GM12878 (cell line): Measurements from ENCODE around the gene LDLRAD3. TPM values are rescaled to one million over a fixed set of nuclear protein-coding genes. Genes with fewer than 3 reads are reported as not detected.

Experiments
- BACH1 ChIP-seq: fragments of 450-650 bp; IDR thresholded peaks from 2 replicates; pipeline ENCODE4 v1.6.1; 2017; ENCODE audit warnings: mild to moderate bottlenecking, borderline replicate concordance
- GABPA ChIP-seq: IDR thresholded peaks from 2 replicates; pipeline ENCODE4 v1.6.1; 2014; ENCODE audit warnings: antibody characterized with exemption, low read depth, mild to moderate bottlenecking, inconsistent platforms
- polyA plus RNA-seq, 11 experiments: library from polyadenylated mRNA; depleted of rRNA in 4 of 11; unstranded in 6 of 11; stranded (reverse) in 5 of 11; fragments of >200 nt; fragmentation: Nextera tagmentation in 4 of 11; fragmentation: Illumina TruSeq in 1 of 11; extraction: Ambion mirVana in 4 of 11; extraction: Trizol in 1 of 11; gene quantifications; 1 replicate in 1 of 11; 2 replicates in 10 of 11; pipeline versions ENCODE4 v1.2.1 to v1.2.3, GENCODE V29; 2011 to 2016; ENCODE audit warnings: inconsistent platforms in 2 of 11, missing spikeins in 2 of 11, low read depth in 1 of 11
- total RNA-seq, 4 experiments: library from RNA; depleted of rRNA in 3 of 4; stranded (reverse); fragments of >200 nt in 3 of 4; fragmentation: Illumina TruSeq in 1 of 4; extraction: Trizol in 1 of 4; gene quantifications; 2 replicates each; pipeline versions ENCODE4 v1.2.1 to v1.2.3, GENCODE V29; 2013 to 2021
- TF ChIP-seq, protein P1 (sequence below): fragments of 450-650 bp; formaldehyde crosslinking; IDR thresholded peaks from 2 replicates; pipeline ENCODE4 v1.5.0; 2022; ENCODE audit warnings: mild to moderate bottlenecking, missing genetic modification characterization
- TF ChIP-seq, protein P2 (sequence below): IDR thresholded peaks from 2 replicates; pipeline ENCODE4 v1.6.1; 2011; ENCODE audit warnings: borderline replicate concordance, low read depth, mild to moderate bottlenecking, moderate library complexity, mixed read lengths, low read length; ENCODE audit not compliant: insufficient read depth; ENCODE audit errors: extremely low read length
- TF ChIP-seq, protein P3 (sequence below): fragments of 450-650 bp; IDR thresholded peaks from 2 replicates; pipeline ENCODE4 v1.6.1; 2017; ENCODE audit warnings: mild to moderate bottlenecking, moderate library complexity

The LDLRAD3 gene
- total and polyA plus RNA-seq, 10 of the 15 experiments (the other 5 are each of a cell fraction or from before 2014, with no cell fraction given): 2.5 to 17.2 (median 10.7) TPM

DNA sequence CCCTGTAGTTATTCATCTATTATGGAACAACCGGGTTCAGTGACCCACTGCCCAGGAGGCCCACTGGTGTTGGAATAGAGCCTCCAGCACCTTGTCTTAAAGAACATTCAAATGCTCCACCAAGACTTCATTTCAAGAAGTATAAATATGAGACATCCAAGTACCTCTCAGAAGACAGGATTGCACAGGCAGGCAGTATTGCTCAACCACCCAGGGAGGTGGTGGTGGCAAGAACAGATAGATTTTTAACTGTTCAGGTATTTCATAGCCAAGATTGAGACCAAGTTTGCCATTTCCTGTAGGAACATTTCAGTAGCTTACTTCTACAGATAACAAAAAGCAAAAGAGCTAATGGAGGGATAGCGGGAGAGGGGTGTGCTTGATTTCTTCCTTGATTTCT, 266.7 kb downstream of the LDLRAD3 start (continued):
- TF ChIP-seq, protein P1, sequence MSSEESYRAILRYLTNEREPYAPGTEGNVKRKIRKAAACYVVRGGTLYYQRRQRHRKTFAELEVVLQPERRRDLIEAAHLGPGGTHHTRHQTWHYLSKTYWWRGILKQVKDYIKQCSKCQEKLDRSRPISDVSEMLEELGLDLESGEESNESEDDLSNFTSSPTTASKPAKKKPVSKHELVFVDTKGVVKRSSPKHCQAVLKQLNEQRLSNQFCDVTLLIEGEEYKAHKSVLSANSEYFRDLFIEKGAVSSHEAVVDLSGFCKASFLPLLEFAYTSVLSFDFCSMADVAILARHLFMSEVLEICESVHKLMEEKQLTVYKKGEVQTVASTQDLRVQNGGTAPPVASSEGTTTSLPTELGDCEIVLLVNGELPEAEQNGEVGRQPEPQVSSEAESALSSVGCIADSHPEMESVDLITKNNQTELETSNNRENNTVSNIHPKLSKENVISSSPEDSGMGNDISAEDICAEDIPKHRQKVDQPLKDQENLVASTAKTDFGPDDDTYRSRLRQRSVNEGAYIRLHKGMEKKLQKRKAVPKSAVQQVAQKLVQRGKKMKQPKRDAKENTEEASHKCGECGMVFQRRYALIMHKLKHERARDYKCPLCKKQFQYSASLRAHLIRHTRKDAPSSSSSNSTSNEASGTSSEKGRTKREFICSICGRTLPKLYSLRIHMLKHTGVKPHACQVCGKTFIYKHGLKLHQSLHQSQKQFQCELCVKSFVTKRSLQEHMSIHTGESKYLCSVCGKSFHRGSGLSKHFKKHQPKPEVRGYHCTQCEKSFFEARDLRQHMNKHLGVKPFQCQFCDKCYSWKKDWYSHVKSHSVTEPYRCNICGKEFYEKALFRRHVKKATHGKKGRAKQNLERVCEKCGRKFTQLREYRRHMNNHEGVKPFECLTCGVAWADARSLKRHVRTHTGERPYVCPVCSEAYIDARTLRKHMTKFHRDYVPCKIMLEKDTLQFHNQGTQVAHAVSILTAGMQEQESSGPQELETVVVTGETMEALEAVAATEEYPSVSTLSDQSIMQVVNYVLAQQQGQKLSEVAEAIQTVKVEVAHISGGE (CRISPR knock-in tag): no peak
- TF ChIP-seq, protein P2, sequence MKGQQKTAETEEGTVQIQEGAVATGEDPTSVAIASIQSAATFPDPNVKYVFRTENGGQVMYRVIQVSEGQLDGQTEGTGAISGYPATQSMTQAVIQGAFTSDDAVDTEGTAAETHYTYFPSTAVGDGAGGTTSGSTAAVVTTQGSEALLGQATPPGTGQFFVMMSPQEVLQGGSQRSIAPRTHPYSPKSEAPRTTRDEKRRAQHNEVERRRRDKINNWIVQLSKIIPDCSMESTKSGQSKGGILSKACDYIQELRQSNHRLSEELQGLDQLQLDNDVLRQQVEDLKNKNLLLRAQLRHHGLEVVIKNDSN: no peak
- TF ChIP-seq, protein P3, sequence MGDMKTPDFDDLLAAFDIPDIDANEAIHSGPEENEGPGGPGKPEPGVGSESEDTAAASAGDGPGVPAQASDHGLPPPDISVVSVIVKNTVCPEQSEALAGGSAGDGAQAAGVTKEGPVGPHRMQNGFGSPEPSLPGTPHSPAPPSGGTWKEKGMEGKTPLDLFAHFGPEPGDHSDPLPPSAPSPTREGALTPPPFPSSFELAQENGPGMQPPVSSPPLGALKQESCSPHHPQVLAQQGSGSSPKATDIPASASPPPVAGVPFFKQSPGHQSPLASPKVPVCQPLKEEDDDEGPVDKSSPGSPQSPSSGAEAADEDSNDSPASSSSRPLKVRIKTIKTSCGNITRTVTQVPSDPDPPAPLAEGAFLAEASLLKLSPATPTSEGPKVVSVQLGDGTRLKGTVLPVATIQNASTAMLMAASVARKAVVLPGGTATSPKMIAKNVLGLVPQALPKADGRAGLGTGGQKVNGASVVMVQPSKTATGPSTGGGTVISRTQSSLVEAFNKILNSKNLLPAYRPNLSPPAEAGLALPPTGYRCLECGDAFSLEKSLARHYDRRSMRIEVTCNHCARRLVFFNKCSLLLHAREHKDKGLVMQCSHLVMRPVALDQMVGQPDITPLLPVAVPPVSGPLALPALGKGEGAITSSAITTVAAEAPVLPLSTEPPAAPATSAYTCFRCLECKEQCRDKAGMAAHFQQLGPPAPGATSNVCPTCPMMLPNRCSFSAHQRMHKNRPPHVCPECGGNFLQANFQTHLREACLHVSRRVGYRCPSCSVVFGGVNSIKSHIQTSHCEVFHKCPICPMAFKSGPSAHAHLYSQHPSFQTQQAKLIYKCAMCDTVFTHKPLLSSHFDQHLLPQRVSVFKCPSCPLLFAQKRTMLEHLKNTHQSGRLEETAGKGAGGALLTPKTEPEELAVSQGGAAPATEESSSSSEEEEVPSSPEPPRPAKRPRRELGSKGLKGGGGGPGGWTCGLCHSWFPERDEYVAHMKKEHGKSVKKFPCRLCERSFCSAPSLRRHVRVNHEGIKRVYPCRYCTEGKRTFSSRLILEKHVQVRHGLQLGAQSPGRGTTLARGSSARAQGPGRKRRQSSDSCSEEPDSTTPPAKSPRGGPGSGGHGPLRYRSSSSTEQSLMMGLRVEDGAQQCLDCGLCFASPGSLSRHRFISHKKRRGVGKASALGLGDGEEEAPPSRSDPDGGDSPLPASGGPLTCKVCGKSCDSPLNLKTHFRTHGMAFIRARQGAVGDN: no peak
- no peak for TF ChIP-seq GABPA
- TF ChIP-seq BACH1: no peak
